AG04450 (cell line): Measurements from ENCODE around the gene SRP14. TPM values are rescaled to one million over a fixed set of nuclear protein-coding genes. Genes with fewer than 3 reads are reported as not detected.

Experiments used
- CTCF ChIA-PET: fragments of 300-600, 350-600 bp; formaldehyde crosslinking; extraction: SDS; loops from one replicate; lab custom pipeline; 2022; ENCODE audit warnings: antibody characterized with exemption, inconsistent platforms; lab: Charles Lee
- POLR2A ChIA-PET: fragments of 350-600 bp; formaldehyde crosslinking; extraction: SDS; loops from one replicate; lab custom pipeline; 2021; ENCODE audit warnings: antibody characterized with exemption, inconsistent platforms; lab: Yijun Ruan, JAX
- DNase-seq: peaks from one replicate; pipeline ENCODE4 v3.0.0-alpha.2; 2011; ENCODE audit warnings: low read depth, low spot score
- H3K27ac ChIP-seq: one replicate; pipeline ENCODE4 v1.5.1; 2012; ENCODE audit warnings: low read depth, low read length, control low read depth
- H3K27me3 ChIP-seq: one replicate; pipeline ENCODE4 v1.6.0; 2012; ENCODE audit warnings: low read length; ENCODE audit not compliant: control insufficient read depth, insufficient read depth
- H3K4me3 ChIP-seq: 2 replicates; pipeline ENCODE4 v1.5.1; 2011; ENCODE audit warnings: mild to moderate bottlenecking, low read depth, low read length, control low read depth
- H3K9me3 ChIP-seq: 2 replicates; pipeline ENCODE4 v1.5.1; 2012; ENCODE audit warnings: low read length; ENCODE audit not compliant: control insufficient read depth, insufficient read depth
- CTCF ChIP-seq: IDR thresholded peaks from 2 replicates; pipeline ENCODE4 v1.5.1; 2011; ENCODE audit warnings: low read depth, low read length, control low read depth, inconsistent platforms
- polyA minus RNA-seq: library from RNA; depleted of rRNA, polyadenylated mRNA; stranded (reverse); fragments of >200 nt; gene quantifications from 2 replicates; pipeline ENCODE4 v1.2.3, GENCODE V29; 2011; rRNA and poly(A)+ RNA removed
- polyA plus RNA-seq: library from polyadenylated mRNA; depleted of rRNA; stranded (reverse); fragments of >200 nt; gene quantifications from 2 replicates; pipeline ENCODE4 v1.2.3, GENCODE V29; 2011; rRNA removed

The SRP14 gene, protein sequence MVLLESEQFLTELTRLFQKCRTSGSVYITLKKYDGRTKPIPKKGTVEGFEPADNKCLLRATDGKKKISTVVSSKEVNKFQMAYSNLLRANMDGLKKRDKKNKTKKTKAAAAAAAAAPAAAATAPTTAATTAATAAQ
- polyA plus RNA-seq (426 and 559 TPM in 2 replicates), polyA minus RNA-seq (124 and 136 TPM in 2 replicates)

- Histone ChIP-seq H3K27ac (peak within 1 kb of the TSS; percentile 86), H3K27me3 (no peaks in the 10 kb centered on the region), H3K9me3 (peaks cover 4% of the 10 kb centered on the region; the same call in 1 of the 2 replicates), H3K4me3 (peak within 1 kb of the TSS; percentile 97)
- peak; percentile 68 for DNase-seq
- no peak for TF ChIP-seq CTCF
- ChIA-PET CTCF (interaction anchor here (0.6 to 2.3 kb wide), 6 partner anchors 55 to 352 kb away, joined by 3 to 18 read pairs (median 4); no protein-coding TSS in a partner anchor), POLR2A (interaction anchor here (0.5 to 0.8 kb wide), 2 partner anchors 38 to 161 kb away, joined by 3 to 5 read pairs; no protein-coding TSS in a partner anchor)
Observed at GRCh38 chr15:40038638-40039543, at the start of gene SRP14. Gene SRP14 (minus strand): TSS chr15:40039181. CDS start chr15:40039116, 65 bp downstream.

- H3K27ac ChIP-seq = peak overlapping the region; percentile 31
- CTCF ChIA-PET = interaction anchor here (2.3 kb wide), 1 partner anchor 16 kb away, joined by 11 read pairs; no protein-coding TSS in a partner anchor
- TF ChIP-seq CTCF = no peak
- H3K4me3 ChIP-seq = no peak overlapping the region
- POLR2A ChIA-PET = no interaction called here
- no peaks in the 10 kb centered on the region for H3K27me3 ChIP-seq
- no peaks in the 10 kb centered on the region for H3K9me3 ChIP-seq
- DNase-seq = no peak
Observed at GRCh38 chr15:40087991-40088928, 49.3 kb upstream of the SRP14 start.

GRCh38 chr15:40087068-40087810 is 48.3 kb upstream of the SRP14 start:
- no peak for DNase-seq
- ChIA-PET CTCF (interaction anchor here (0.6 to 2.3 kb wide), 3 partner anchors 8 to 17 kb away, joined by 3 to 11 read pairs (median 3); no protein-coding TSS in a partner anchor), POLR2A (no interaction called here)
- Histone ChIP-seq H3K4me3 (no peak overlapping the region), H3K27ac (no peak overlapping the region), H3K9me3 (no peaks in the 10 kb centered on the region), H3K27me3 (no peaks in the 10 kb centered on the region)
- TF ChIP-seq CTCF = no peak

- ChIA-PET CTCF (no interaction called here), POLR2A (no interaction called here)
- Histone ChIP-seq H3K9me3 (no peaks in the 10 kb centered on the region), H3K4me3 (no peak overlapping the region), H3K27me3 (no peaks in the 10 kb centered on the region), H3K27ac (no peak overlapping the region)
- TF ChIP-seq CTCF = no peak
- no peak for DNase-seq
Observed at GRCh38 chr15:40085266-40085665, 46.3 kb upstream of the SRP14 start.
